ENCODE results near the gene GNG2. TPM values are rescaled to one million over a fixed set of nuclear protein-coding genes. Genes with fewer than 3 reads are reported as not detected.
A peak's percentile ranks its signal among the peaks of the same experiment; 100 is the strongest.

Gene GNG2
- total RNA-seq, 1 donor from 2014 or later = 56.8 TPM

- DNase-seq (ENCODE audit: low spot score) = no peak
- Histone ChIP-seq H3K27ac (no peak overlapping the region), H3K9me3 (ENCODE audit: low read depth) (no peaks in the 10 kb centered on the region), H3K9ac (no peak overlapping the region), H4K20me1 (ENCODE audit: low read depth) (peaks cover 13% of the 10 kb centered on the region), H2AFZ (replicated peaks) (peak overlapping the region; percentile 89), H3K27me3 (no peaks in the 10 kb centered on the region), H3K4me3 (no peak overlapping the region), H3F3A (ENCODE audit: low read depth) (peaks cover 5% of the 10 kb centered on the region), H3K79me2 (ENCODE audit: low read depth) (peaks cover 39% of the 10 kb centered on the region), H3K4me1 (peaks cover 12% of the 10 kb centered on the region), H3K4me2 (peak overlapping the region; percentile 84), H3K36me3 (peaks cover 17% of the 10 kb centered on the region)
- peaks cover 1% of the 10 kb centered on the region for H3K27me3 Mint-ChIP-seq (ENCODE audit: insufficient read depth, low read depth)
- no peak for TF ChIP-seq CTCF (IDR thresholded peaks at IDR 0.05)
- peak overlapping the region; percentile 99 for H3K4me3 Mint-ChIP-seq
- H3K27ac Mint-ChIP-seq = no peak overlapping the region
- peaks cover 2% of the 10 kb centered on the region for H3K36me3 Mint-ChIP-seq
- peaks cover 12% of the 10 kb centered on the region for H3K4me1 Mint-ChIP-seq
- H3K9me3 Mint-ChIP-seq = no peaks in the 10 kb centered on the region
Measured at GRCh38 chr14:51988221-51988620, 127.8 kb downstream of the GNG2 start.

- H3K4me1 ChIP-seq = peaks cover 12% of the 10 kb centered on the region
- H3K9ac ChIP-seq = peak within 1 kb of the TSS; percentile 93
- Mint-ChIP-seq H3K4me1 (peaks cover 12% of the 10 kb centered on the region), H3K27me3 (ENCODE audit: insufficient read depth, low read depth) (no peaks in the 10 kb centered on the region), H3K36me3 (peaks cover 5% of the 10 kb centered on the region), H3K27ac (peak within 1 kb of the TSS; percentile 89), H3K4me3 (peak within 1 kb of the TSS; percentile 99), H3K9me3 (no peaks in the 10 kb centered on the region)
- peak within 1 kb of the TSS; percentile 89 for H2AFZ ChIP-seq (replicated peaks)
- H3K27ac ChIP-seq = peak within 1 kb of the TSS; percentile 35
- H3K36me3 ChIP-seq = peaks cover 25% of the 10 kb centered on the region
- peaks cover 15% of the 10 kb centered on the region for H3F3A ChIP-seq (ENCODE audit: low read depth)
- peak; percentile 14 for TF ChIP-seq EZH2 (IDR thresholded peaks at IDR 0.05)
- no peak for TF ChIP-seq CTCF (IDR thresholded peaks at IDR 0.05)
- peaks cover 26% of the 10 kb centered on the region for H4K20me1 ChIP-seq (ENCODE audit: low read depth)
- no peaks in the 10 kb centered on the region for H3K9me3 ChIP-seq (ENCODE audit: low read depth)
- H3K27me3 ChIP-seq = no peaks in the 10 kb centered on the region
- H3K4me3 ChIP-seq = peak within 1 kb of the TSS; percentile 93
- peak; percentile 94 for DNase-seq (ENCODE audit: low spot score)
- peaks cover 52% of the 10 kb centered on the region for H3K79me2 ChIP-seq (ENCODE audit: low read depth)
- peak within 1 kb of the TSS; percentile 84 for H3K4me2 ChIP-seq
Measured at GRCh38 chr14:51989293-51990234, 129.2 kb downstream of the GNG2 start, which contains the start of gene RTRAF. Gene RTRAF (plus strand): TSS chr14:51989546. CDS start chr14:51989640, 94 bp downstream.

- Histone ChIP-seq H3F3A (ENCODE audit: low read depth) (peaks cover 24% of the 10 kb centered on the region), H2AFZ (replicated peaks) (no peak overlapping the region), H3K79me2 (ENCODE audit: low read depth) (peaks cover 52% of the 10 kb centered on the region), H3K4me1 (peaks cover 12% of the 10 kb centered on the region), H3K27ac (no peak overlapping the region), H3K27me3 (no peaks in the 10 kb centered on the region), H3K9me3 (ENCODE audit: low read depth) (no peaks in the 10 kb centered on the region), H4K20me1 (ENCODE audit: low read depth) (peaks cover 29% of the 10 kb centered on the region), H3K36me3 (peaks cover 25% of the 10 kb centered on the region), H3K9ac (peak overlapping the region; percentile 93), H3K4me3 (peak overlapping the region; percentile 93), H3K4me2 (peak overlapping the region; percentile 84)
- no peaks in the 10 kb centered on the region for H3K27me3 Mint-ChIP-seq (ENCODE audit: insufficient read depth, low read depth)
- H3K36me3 Mint-ChIP-seq = peaks cover 9% of the 10 kb centered on the region
- H3K27ac Mint-ChIP-seq = no peak overlapping the region
- H3K4me1 Mint-ChIP-seq = peaks cover 12% of the 10 kb centered on the region
- no peak for TF ChIP-seq CTCF (IDR thresholded peaks at IDR 0.05)
- TF ChIP-seq EZH2 (IDR thresholded peaks at IDR 0.05) = no peak
- TF ChIP-seq EZH2phosphoT487 (IDR thresholded peaks at IDR 0.05) = no peak
- H3K4me3 Mint-ChIP-seq = peak overlapping the region; percentile 99
- no peak for DNase-seq (ENCODE audit: low spot score)
- H3K9me3 Mint-ChIP-seq = no peaks in the 10 kb centered on the region
Measured at GRCh38 chr14:51990488-51990887, 130.1 kb downstream of the GNG2 start.

Data from neural progenitor cell (in vitro differentiated cells).